DMS153 treated with DMSO at 0.1 percent for 48 hours (cell line): ENCODE results near the gene ERP44.
"Not testable (repeated sequence)": the region's sequence is repeated elsewhere in the genome, so short reads cannot be mapped to it uniquely, and the experiment has no call there.

Experiments
- DNase-seq: peaks from one replicate; lab custom pipeline; 2025; ENCODE audit not compliant: unreplicated experiment; lab: John Stamatoyannopoulos, UW

Gene ERP44

DNA sequence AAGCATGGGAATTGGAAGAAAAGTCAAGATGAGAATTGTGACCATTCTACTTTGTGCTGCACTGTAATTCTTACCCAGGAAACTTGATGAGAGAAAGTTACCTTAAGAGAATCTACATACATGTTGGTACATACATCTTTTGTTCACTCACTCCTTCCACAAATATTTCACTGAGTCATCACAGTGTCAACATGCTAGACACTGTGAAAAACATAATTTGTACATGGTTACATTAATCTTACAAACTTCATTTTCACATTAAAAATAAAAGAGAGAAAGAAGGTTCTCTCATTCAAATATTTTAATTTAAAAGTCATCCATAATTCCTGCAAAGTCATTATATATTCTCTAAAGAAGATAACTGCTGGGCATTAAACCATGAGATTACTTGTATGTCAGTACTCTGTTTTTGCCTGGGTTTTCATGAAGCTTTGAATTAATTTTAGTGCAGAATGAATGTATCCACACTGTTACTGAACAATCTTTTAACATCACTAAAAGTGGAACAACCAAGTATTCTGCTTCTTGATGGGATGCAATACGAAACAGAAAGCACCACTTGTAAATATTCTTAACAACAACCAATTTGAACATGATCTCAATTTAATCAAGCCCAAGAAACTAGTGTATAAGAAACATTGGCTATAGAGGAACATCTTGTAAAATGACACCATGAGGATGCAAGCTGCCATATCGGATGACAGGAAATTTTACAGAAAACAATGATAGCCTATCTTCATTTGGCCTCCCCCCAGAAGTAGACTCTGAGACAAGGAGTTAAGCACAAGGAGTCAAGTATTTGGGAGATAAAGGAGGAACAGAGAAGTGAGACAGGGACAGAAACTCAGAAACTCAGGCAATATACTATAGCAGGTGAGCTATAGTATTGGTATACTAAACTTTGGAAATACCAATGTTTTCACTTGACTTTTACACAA lies 28.4 kb downstream of the ERP44 start:
- DNase-seq, result no peak

- DNase-seq, result not testable (repeated sequence)
Observed at GRCh38 chr9:100069068-100069467, 29.7 kb downstream of the ERP44 start.

DNA sequence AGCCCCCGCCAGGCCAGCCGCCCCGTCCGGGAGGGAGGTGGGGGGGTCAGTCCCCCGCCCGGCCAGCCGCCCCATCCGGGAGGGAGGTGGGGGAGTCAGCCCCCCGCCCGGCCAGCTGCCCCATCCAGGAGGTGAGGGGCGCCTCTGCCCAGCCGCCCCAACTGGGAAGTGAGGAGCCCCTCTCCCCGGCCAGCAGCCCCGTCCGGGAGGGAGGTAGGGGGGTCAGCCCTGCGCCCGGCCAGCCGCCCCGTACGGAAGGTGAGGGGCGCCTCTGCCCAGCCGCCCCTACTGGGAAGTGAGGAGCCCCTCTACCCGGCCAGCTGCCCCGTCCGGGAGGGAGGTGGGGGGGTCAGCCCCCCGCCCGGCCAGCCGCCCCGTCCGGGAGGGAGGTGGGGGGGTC lies 30.8 kb downstream of the ERP44 start:
- not testable (repeated sequence) for DNase-seq

DNA sequence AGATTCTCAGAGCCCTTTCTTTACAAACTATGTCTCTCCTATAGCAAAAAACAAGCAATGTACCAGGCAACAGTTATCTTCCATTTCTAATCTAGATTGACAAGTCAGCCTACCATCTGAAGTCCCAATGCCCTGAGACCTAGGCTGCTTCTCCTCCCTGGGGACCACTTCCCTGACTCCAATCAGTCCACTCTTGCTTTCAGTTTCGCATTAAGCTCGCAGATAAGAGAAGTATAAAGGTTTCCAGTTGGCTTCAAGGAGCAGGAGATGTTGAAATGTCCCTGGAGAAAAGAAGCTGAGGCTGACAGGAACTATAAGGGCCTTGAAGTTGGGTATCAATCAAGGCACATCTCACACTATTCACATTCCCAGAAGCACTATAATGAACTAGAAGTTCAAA lies 32.3 kb downstream of the ERP44 start:
- DNase-seq, result no peak

DNA sequence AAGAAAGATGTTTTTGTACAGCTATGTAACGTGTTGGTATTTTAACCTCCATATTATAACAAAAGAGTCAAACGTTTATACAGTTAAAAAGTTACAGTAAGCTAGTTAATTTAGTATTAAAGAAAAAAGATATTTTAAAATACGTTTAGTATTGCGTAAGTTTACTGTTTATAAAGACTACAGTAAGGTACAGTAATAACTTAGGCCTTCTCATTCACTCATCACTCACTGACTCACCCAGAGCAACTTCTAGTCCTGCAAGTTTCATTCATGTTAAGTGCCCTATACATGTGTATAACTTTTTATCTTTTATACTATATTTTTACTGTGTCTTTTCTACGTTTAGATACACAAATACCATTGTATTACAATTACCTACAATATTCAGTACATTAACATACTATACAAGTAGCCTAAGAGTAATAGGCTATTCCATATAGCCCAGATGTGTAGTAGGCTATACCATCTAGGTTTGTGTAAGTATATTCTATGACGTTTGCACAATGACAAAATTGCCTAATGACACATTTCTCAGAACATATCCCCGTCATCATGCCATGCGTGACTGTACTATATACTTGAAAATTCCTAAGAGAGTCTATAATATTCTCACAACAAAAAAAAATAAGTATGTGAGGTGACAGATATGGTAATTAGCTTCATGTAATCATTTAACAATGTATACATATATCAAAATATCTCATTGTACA lies 33.8 kb downstream of the ERP44 start:
- no peak for DNase-seq

- DNase-seq, result no peak
Observed at GRCh38 chr9:100063185-100063584, 35.6 kb downstream of the ERP44 start.

- not testable (repeated sequence) for DNase-seq
Observed at GRCh38 chr9:100062683-100063082, 36.1 kb downstream of the ERP44 start.

DNA sequence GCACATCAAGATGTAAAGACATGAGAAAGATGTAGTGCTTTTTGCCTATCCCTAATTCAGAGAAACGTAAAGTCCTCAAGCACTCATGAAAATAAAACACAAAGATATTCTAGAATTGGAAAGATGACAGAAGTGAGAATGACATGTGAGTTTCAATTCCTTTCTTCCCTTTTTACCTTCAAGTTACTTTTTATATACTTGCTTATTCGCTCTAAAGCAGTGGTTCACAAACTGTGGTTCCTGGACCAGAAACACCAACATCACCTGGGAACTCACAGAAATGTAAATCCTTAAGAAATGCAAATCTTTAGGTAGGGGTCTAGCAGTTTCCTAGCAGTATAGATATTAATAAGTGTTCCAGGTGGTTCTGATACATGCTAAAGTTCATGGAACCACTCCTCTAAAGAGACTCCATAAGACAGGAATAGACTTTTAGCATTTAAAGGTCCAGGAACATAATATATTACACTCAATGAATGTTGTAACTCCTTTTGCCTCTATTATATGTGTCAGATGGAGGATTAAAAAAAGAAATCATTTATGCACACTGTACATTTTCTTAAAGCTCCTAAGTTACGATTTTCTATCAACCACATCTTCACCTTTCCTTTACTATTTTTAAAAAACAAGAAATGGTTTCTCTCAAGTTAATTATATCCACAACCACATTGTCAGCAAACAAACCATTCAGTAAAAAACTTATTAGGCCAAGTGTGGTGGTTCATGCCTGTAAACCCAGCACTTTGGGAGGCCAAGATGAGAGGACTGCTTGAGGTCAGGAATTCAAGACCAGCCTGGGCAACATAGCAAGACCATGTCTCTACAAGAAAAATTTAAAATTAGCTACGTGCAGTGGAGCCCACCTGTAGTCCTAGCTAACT lies 39.9 kb downstream of the ERP44 start:
- DNase-seq, result no peak

DNA sequence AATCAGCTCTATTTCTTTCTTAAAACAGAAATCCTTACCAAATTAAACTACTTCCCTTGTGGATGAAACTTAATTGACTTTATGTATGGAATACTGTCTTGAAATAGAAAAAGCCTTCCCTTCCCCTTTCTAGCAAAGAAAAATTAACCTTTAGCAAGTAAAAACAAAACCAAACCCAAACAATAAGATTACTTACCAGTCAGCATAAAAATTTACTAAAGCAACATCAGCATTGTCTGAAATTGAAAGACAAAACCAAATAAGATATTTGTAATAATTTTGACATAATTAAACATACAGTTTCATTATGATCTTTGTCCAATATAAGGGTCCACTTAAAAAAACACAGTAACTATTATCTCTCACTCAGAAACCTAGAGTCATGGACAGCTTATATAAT lies 41.2 kb downstream of the ERP44 start:
- no peak for DNase-seq

DNA sequence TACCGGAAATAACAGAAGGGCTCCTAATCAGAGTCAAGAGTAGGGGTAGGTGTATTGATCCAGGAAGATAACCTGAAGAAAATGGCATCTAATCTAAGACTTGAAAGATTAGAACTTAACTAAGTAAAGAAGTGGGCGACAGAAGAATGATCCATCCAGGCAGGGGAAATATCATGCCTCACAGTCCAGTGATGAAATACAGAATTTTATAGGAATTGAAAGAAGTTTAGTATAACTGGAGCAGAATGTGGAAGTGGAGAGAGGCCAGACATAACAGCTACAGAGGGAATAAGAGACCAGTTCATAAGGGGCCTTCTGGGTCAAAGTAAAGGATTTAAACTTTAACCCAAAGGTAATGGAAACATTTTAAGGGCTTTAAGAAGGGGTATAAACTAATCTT lies 42.2 kb downstream of the ERP44 start:
- DNase-seq, result no peak

GRCh38 chr9:100052375-100052774 lies 46.4 kb downstream of the ERP44 start:
- no peak for DNase-seq

DNA sequence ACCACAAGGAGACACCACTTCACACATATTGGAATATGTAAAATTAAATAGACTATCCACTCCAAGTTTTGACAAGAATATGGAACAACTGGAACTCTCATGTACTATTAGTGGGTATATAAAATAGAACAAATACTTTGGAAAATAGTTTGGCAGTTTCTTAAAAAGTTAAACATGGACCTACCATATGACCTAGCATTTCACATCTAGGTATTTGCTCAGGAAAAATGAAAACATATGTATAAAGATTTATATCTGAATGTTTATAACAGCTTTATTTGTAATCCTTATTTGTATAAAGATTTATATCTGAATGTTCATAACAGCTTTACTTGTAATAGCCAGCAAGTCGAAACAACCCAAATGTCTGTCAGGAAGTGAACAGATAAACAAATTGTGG lies 49.2 kb downstream of the ERP44 start:
- DNase-seq, result no peak

DNA sequence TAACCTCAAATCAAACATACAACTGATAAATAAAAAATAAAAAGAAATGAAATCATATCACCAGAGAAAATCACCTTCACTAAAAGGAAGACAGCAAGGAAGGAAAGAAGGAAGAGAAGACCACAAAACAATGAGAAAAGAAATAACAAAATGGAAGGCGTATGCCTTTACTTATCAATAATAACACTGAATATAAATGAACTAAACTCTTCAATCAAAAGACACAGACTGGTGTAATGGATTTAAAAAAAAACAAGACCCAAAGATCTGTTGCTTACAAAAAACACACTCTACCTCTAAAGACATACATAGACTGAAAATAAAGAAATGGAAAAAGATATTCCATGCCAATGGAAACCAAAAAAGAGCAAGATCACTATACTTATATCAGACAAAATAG lies 60.3 kb downstream of the ERP44 start:
- DNase-seq, result no peak

GRCh38 chr9:100033877-100034551 lies 64.8 kb downstream of the ERP44 start:
- DNase-seq, result no peak

DNA sequence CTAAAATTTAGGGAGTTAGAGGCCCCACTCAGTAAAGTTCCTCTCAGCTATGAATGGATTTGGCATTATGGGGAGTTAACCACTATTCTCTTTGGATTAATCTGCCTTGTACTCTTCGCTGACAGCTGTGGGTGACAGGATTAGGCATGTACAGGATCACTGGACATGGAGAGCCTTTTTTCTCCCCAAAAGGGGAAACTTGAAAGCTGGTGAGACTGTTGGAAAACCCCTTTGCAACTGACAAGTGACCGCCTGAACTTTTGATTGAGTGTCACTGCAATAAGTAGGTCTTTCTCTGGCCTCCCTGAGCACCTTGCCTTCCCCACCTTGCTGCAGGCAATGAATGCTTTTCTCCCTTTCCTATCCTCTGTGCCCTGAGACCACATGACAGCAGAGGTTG lies 68.3 kb downstream of the ERP44 start:
- DNase-seq, result no peak

DNA sequence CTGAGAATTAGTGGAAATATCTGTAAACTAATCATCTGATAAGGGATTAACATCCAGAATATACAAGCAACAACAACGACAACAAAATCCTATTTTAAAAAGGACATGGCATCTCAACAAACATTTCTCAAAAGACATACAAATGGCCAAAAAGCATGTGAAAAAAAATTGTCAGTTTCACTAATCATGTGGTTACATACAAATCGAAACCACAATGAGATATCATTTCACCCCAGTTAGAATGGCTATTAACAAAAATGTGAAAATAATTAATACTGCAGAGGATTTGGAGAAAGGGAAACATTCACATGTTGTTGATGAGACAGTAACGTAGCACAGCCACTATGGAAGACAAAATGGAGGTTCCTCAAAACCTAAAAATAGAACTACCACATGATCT lies 69.5 kb downstream of the ERP44 start:
- no peak for DNase-seq

DNA sequence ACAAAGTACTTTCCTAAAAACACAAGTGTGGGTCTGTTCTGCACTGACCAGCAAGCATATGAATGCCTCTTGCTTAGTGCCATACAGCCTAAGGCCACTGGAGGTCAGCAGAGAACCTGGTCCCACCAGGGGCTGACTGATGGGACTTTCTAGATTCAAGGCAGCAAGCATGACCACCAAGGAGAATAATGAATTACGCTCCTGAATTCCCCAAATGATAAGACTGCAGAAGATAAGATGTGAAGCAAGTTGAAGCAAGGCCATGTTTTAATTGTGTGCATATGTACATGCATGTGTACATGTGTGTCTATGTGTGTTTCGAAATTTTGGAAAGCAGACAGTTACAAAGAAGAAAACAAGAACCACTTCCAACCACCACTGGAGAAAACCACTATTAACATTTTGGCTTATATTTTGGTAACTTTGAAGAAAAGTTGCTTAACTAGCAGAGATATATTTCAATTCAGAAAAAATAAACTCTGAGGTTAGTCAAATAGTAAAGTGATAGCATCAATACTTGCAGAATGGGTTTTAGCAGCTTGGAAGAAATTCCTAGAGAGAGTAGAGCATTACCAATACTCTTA lies 70.5 kb downstream of the ERP44 start:
- peak; percentile 10 for DNase-seq

- DNase-seq, result no peak
Observed at GRCh38 chr9:100027543-100027942, 71.3 kb downstream of the ERP44 start.

- DNase-seq, result no peak
Observed at GRCh38 chr9:100021931-100022330, 76.9 kb downstream of the ERP44 start.

DNA sequence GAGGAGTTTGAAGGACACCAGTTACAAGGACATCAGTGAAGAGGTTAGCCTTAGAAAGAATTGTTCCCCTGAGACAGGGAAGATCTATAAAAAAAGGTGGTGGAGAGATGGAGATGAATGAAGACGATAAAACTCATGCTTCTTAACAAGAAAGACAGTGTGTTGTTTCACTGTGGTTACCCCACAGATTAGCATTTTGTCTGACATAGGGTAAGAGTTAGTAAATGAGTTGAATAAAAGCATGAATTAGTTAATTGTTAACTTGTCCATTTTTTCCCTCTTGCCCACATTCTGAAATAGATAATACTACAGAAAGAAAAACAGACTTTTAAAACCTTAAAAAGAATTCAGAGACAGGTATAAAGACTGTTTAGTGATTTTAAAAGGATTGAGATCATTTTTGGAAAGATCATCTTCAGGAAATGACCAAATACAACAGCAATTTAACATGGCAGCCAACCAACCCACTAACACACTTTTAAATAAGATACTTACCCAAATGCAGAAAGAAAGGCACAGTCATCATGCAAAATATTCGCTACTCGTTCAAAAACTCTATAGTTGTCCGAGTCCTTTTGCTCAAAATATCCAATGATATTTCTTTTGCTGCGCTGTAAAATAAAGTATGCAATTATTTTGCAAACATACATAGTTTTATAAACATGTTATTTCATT lies 78.5 kb downstream of the ERP44 start:
- DNase-seq, result no peak
